ENCODE measurements around the gene INTS4.
"Not testable (repeated sequence)": the region's sequence is repeated elsewhere in the genome, so short reads cannot be mapped to it uniquely, and the experiment has no call there.

INTS4 gene

GRCh38 chr11:77909277-77909676 is 85.2 kb downstream of the INTS4 start (continued):
- no peak for TF ChIP-seq ZNF654 (tag by site-specific recombination; IDR thresholded peaks at IDR 0.05; ENCODE audit: low read depth)
- no peak for TF ChIP-seq IKZF3 (tag by site-specific recombination; IDR thresholded peaks at IDR 0.05)
- TF ChIP-seq MZF1 (tag by site-specific recombination; IDR thresholded peaks at IDR 0.05; ENCODE audit: borderline replicate concordance) = no peak
- TF ChIP-seq ZIC2 (tag by site-specific recombination; IDR thresholded peaks at IDR 0.05) = no peak
- no peak for TF ChIP-seq ZNF350 (tag by site-specific recombination; IDR thresholded peaks at IDR 0.05)
- no peak for TF ChIP-seq ZNF658 (tag by site-specific recombination; IDR thresholded peaks at IDR 0.05)
- no peak for TF ChIP-seq ZNF785 (tag by site-specific recombination; IDR thresholded peaks at IDR 0.05)
- no peak for TF ChIP-seq PRDM6 (tag by site-specific recombination; IDR thresholded peaks at IDR 0.05)

- TF ChIP-seq MYNN (tag by site-specific recombination; IDR thresholded peaks at IDR 0.05; ENCODE audit: borderline replicate concordance) (no peak), SP3 (tag by site-specific recombination; IDR thresholded peaks at IDR 0.05) (no peak), ZBTB21 (tag by site-specific recombination; IDR thresholded peaks at IDR 0.05) (no peak), ZNF202 (tag by site-specific recombination; IDR thresholded peaks at IDR 0.05; ENCODE audit: borderline replicate concordance) (no peak), ZNF366 (tag by site-specific recombination; conservative IDR thresholded peaks at IDR 0.05) (no peak), ZNF501 (tag by site-specific recombination; IDR thresholded peaks at IDR 0.05) (no peak), ZNF155 (tag by site-specific recombination; IDR thresholded peaks at IDR 0.05) (no peak)
- Histone ChIP-seq H3K4me1 (ENCODE audit: control insufficient read depth, insufficient read depth, low read length) (no peaks in the 10 kb centered on the region), H3K36me3 (ENCODE audit: control insufficient read depth in 2 of 2, insufficient read depth in 1 of 2, low read length in 2 of 2) (peaks cover 0 to 4% of the 10 kb centered on the region in 2 experiments; a peak in 2 of 3 replicates), H3K4me3 (ENCODE audit: low read depth, low read length) (no peak overlapping the region), H3K27ac (ENCODE audit: extremely low read depth, low read depth, low read length) (no peak overlapping the region), H3K9me3 (ENCODE audit: control insufficient read depth, insufficient read depth, low read depth, low read length) (no peaks in the 10 kb centered on the region)
- ChIA-PET CTCF (no interaction called here), POLR2A (no interaction called here)
Measured at GRCh38 chr11:77908835-77909234, 85.6 kb downstream of the INTS4 start.

GRCh38 chr11:77894949-77895348 is 99.5 kb downstream of the INTS4 start:
- CTCF ChIA-PET; H3K4me1 ChIP-seq (ENCODE audit: control insufficient read depth, insufficient read depth, low read length); H3K9me3 ChIP-seq (ENCODE audit: control insufficient read depth, insufficient read depth, low read depth, low read length); H3K4me3 ChIP-seq (ENCODE audit: low read depth, low read length); H3K36me3 ChIP-seq (ENCODE audit: control insufficient read depth in 2 of 2, insufficient read depth in 1 of 2, low read length in 2 of 2); POLR2A ChIA-PET; H3K27ac ChIP-seq (ENCODE audit: extremely low read depth, low read depth, low read length): not testable (repeated sequence)

- POLR2A ChIA-PET; H3K4me1 ChIP-seq (ENCODE audit: control insufficient read depth, insufficient read depth, low read length); H3K27ac ChIP-seq (ENCODE audit: extremely low read depth, low read depth, low read length); H3K4me3 ChIP-seq (ENCODE audit: low read depth, low read length); H3K9me3 ChIP-seq (ENCODE audit: control insufficient read depth, insufficient read depth, low read depth, low read length); CTCF ChIA-PET: not testable (repeated sequence)
- H3K36me3 ChIP-seq (ENCODE audit: control insufficient read depth in 2 of 2, insufficient read depth in 1 of 2, low read length in 2 of 2) = peaks cover 0 to 11% of the 10 kb centered on the region in 2 experiments; a peak in 2 of 3 replicates
Measured at GRCh38 chr11:77891703-77892102, 102.8 kb downstream of the INTS4 start.

GRCh38 chr11:77891256-77891655 is 103.2 kb downstream of the INTS4 start:
- H3K27ac ChIP-seq (ENCODE audit: extremely low read depth, low read depth, low read length); H3K4me1 ChIP-seq (ENCODE audit: control insufficient read depth, insufficient read depth, low read length); POLR2A ChIA-PET; H3K9me3 ChIP-seq (ENCODE audit: control insufficient read depth, insufficient read depth, low read depth, low read length); H3K4me3 ChIP-seq (ENCODE audit: low read depth, low read length); CTCF ChIA-PET: not testable (repeated sequence)
- H3K36me3 ChIP-seq (ENCODE audit: control insufficient read depth in 2 of 2, insufficient read depth in 1 of 2, low read length in 2 of 2) = peaks cover 0 to 14% of the 10 kb centered on the region in 2 experiments; a peak in 2 of 3 replicates
